GM23338 (cell line): ENCODE results near the gene CACNA2D3. TPM values are rescaled to one million over a fixed set of nuclear protein-coding genes. Genes with fewer than 3 reads are reported as not detected.

ENCODE experiments used
- ATAC-seq: fragments of 200-7000 bp; cut with Tn5 transposase; 3 replicates; pipeline ENCODE4 v1.9.1; 2020
- DNase-seq: peaks from one replicate; pipeline ENCODE4 v3.0.0-alpha.2; 2015; ENCODE audit warnings: low spot score
- H2AFZ ChIP-seq: fragments of 200-600 bp; sonication (generic); 2 replicates; pipeline ENCODE4 v1.8.0; 2016; ENCODE audit warnings: antibody characterized with exemption, mild to moderate bottlenecking, moderate library complexity
- H3F3A ChIP-seq: fragments of 200-600 bp; sonication (generic); replicated peaks from 2 replicates; pipeline ENCODE4 v1.8.0; 2017; ENCODE audit warnings: antibody characterized with exemption, mixed run types, low read depth
- H3K27ac ChIP-seq: fragments of 200-600 bp; sonication (generic); 2 replicates; pipeline ENCODE4 v1.6.1; 2016; ENCODE audit warnings: low read depth
- H3K27me3 ChIP-seq: fragments of 200-600 bp; sonication (generic); 2 replicates; pipeline ENCODE4 v1.8.0; 2016; ENCODE audit warnings: mild to moderate bottlenecking, mixed run types, moderate library complexity; ENCODE audit not compliant: insufficient read depth
- H3K36me3 ChIP-seq: fragments of 200-600 bp; sonication (generic); 2 replicates; pipeline ENCODE4 v1.8.0; 2016; ENCODE audit warnings: mild to moderate bottlenecking; ENCODE audit not compliant: insufficient read depth
- H3K4me1 ChIP-seq: fragments of 200-600 bp; sonication (generic); 2 replicates; pipeline ENCODE4 v1.8.0; 2016; ENCODE audit warnings: mild to moderate bottlenecking, moderate library complexity; ENCODE audit not compliant: insufficient read depth
- H3K4me2 ChIP-seq: fragments of 200-600 bp; sonication (generic); 2 replicates; pipeline ENCODE4 v1.7.1; 2017; ENCODE audit warnings: mixed run types
- H3K4me3 ChIP-seq: fragments of 200-600 bp; sonication (generic); 2 replicates; pipeline ENCODE4 v1.6.1; 2016; ENCODE audit warnings: mixed run types
- H3K79me2 ChIP-seq: fragments of 200-600 bp; sonication (generic); replicated peaks from 2 replicates; pipeline ENCODE4 v1.8.0; 2017; ENCODE audit warnings: mild to moderate bottlenecking; ENCODE audit not compliant: insufficient read depth
- H3K9me2 ChIP-seq: fragments of 200-600 bp; sonication (generic); 2 replicates; pipeline ENCODE4 v1.8.0; 2017; ENCODE audit not compliant: insufficient read depth
- H4K20me1 ChIP-seq: fragments of 200-600 bp; sonication (generic); replicated peaks from 2 replicates; pipeline ENCODE4 v1.8.0; 2017; ENCODE audit warnings: mild to moderate bottlenecking; ENCODE audit not compliant: insufficient read depth
- H3K27ac Mint-ChIP-seq: 2 replicates; pipeline ENCODE4 v1.8.0; 2020; ENCODE audit warnings: inconsistent platforms, mild to moderate bottlenecking, moderate library complexity, mixed read lengths
- H3K27me3 Mint-ChIP-seq: 3 replicates; pipeline ENCODE4 v1.8.0; 2022; ENCODE audit warnings: low read depth, mild to moderate bottlenecking, moderate library complexity, mixed read lengths, inconsistent platforms; ENCODE audit not compliant: insufficient read depth, poor library complexity
- H3K36me3 Mint-ChIP-seq: 3 replicates; pipeline ENCODE4 v1.8.0; 2021; ENCODE audit warnings: low read depth, mild to moderate bottlenecking, inconsistent platforms, moderate library complexity, mixed read lengths
- H3K4me1 Mint-ChIP-seq: 3 replicates; pipeline ENCODE4 v1.8.0; 2020; ENCODE audit warnings: mild to moderate bottlenecking, inconsistent platforms, mixed read lengths
- H3K4me3 Mint-ChIP-seq: 3 replicates; pipeline ENCODE4 v1.8.0; 2021; ENCODE audit warnings: moderate library complexity, mild to moderate bottlenecking, inconsistent platforms, mixed read lengths
- H3K9me3 Mint-ChIP-seq: 3 replicates; pipeline ENCODE4 v1.8.0; 2020; ENCODE audit warnings: moderate library complexity, mild to moderate bottlenecking, inconsistent platforms, mixed read lengths
- ETS1 ChIP-seq: IDR thresholded peaks from 2 replicates; pipeline ENCODE4 v1.6.1; 2016; ENCODE audit warnings: antibody characterized with exemption
- EZH2 ChIP-seq: fragments of 200-600 bp; sonication (generic); IDR thresholded peaks from one replicate; pipeline ENCODE4 v1.8.0; 2017; ENCODE audit warnings: antibody characterized with exemption, mild to moderate bottlenecking, low read depth; ENCODE audit not compliant: unreplicated experiment
- JUNB ChIP-seq: IDR thresholded peaks from one replicate; pipeline ENCODE4 v1.6.1; 2016; ENCODE audit warnings: antibody characterized with exemption; ENCODE audit not compliant: unreplicated experiment
- NANOG ChIP-seq: IDR thresholded peaks from 2 replicates; pipeline ENCODE4 v1.6.1; 2016; ENCODE audit warnings: antibody characterized with exemption, borderline replicate concordance
- ZNF114 ChIP-seq: fragments of 250-450 bp; sonication (Bioruptor Pico); IDR thresholded peaks from 2 replicates; pipeline ENCODE4 v1.5.0; 2020; ENCODE audit warnings: mild to moderate bottlenecking, moderate library complexity
- ZNF331 ChIP-seq: fragments of 250-450 bp; sonication (Bioruptor Pico); IDR thresholded peaks from 2 replicates; pipeline ENCODE4 v1.5.0; 2020; ENCODE audit warnings: low read depth, mild to moderate bottlenecking, moderate library complexity
- ZNF462 ChIP-seq: fragments of 250-450 bp; sonication (Bioruptor Pico); IDR thresholded peaks from 2 replicates; pipeline ENCODE4 v1.5.0; 2020; ENCODE audit warnings: mild to moderate bottlenecking, moderate library complexity
- polyA plus RNA-seq: library from polyadenylated mRNA; unstranded; fragments of >200 nt; fragmentation: Nextera tagmentation; extraction: Ambion mirVana; gene quantifications from 2 replicates; pipeline ENCODE4 v1.2.1, GENCODE V29; 2016
- total RNA-seq: library from RNA; depleted of rRNA; stranded (reverse); fragments of >200 nt; shearing (Covaris generic); gene quantifications from 2 replicates; pipeline ENCODE4 v1.2.3, GENCODE V29; 2014

The CACNA2D3 gene
- total and polyA plus RNA-seq, 2 experiments from 2014 or later: 2.2 to 2.3 TPM

DNA sequence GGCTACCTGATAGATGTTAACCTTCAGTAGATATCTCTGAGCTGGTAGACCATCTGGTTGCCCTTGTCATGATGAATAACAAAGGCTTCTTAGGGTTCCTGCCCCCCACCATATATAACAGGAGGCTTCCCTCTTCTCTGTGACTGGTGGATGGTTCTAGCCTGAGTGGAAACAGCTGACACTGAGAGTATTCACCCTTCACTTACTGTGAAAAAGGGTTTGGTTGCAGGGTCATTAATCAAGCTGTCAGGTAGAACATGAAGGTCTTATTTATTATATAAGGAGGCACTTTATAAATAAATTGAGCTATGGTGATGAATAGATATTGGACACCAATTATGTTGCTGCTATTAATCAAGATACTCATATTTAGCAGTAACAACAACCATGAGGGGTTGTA is 58.6 kb downstream of the CACNA2D3 start (continued):
- TF ChIP-seq ZNF462 (CRISPR knock-in tag): no peak
- TF ChIP-seq EZH2: no peak

- H3K4me3 ChIP-seq: no peak overlapping the region
- DNase-seq (no peak), ATAC-seq (no peak)
- Mint-ChIP-seq H3K27ac (no peak overlapping the region), H3K36me3 (no peaks in the 10 kb centered on the region), H3K27me3 (peaks cover 4% of the 10 kb centered on the region), H3K9me3 (no peaks in the 10 kb centered on the region; the same call in 2 of the 3 replicates), H3K4me1 (peaks cover 15% of the 10 kb centered on the region), H3K4me3 (no peak overlapping the region)
- H4K20me1 ChIP-seq: no peaks in the 10 kb centered on the region
- H3K36me3 ChIP-seq: no peaks in the 10 kb centered on the region
- no peaks in the 10 kb centered on the region for H3K27me3 ChIP-seq
- no peaks in the 10 kb centered on the region; the same call in none of the 2 replicates for H3K9me2 ChIP-seq
- no peaks in the 10 kb centered on the region for H3F3A ChIP-seq
- no peak overlapping the region for H2AFZ ChIP-seq
- no peaks in the 10 kb centered on the region for H3K79me2 ChIP-seq
- H3K4me1 ChIP-seq: no peaks in the 10 kb centered on the region
- H3K27ac ChIP-seq: no peak overlapping the region
- H3K4me2 ChIP-seq: no peak overlapping the region
- TF ChIP-seq ZNF462 (CRISPR knock-in tag) (no peak), ZNF114 (CRISPR knock-in tag) (no peak), NANOG (no peak), ETS1 (no peak), EZH2 (no peak), ZNF331 (CRISPR knock-in tag) (no peak), JUNB (no peak)
Observed at GRCh38 chr3:54182242-54182641, 59.9 kb downstream of the CACNA2D3 start.
